HG02642 (cell line): ENCODE data around the gene HCN2.

Experiments
- ATAC-seq: cut with Tn5 transposase; IDR thresholded peaks from one replicate; pipeline ENCODE4 v1.9.1; 2021; ENCODE audit warnings: mild to moderate bottlenecking; ENCODE audit not compliant: unreplicated experiment, poor library complexity

Gene HCN2

GRCh38 chr19:633786-634639 lies 44.3 kb downstream of the HCN2 start:
- ATAC-seq: no peak

GRCh38 chr19:634975-635652 lies 45.4 kb downstream of the HCN2 start:
- no peak for ATAC-seq

- no peak for ATAC-seq
Measured at GRCh38 chr19:638906-639252, 49.2 kb downstream of the HCN2 start.

GRCh38 chr19:639253-640160 lies 49.8 kb downstream of the HCN2 start, which contains the start of gene FGF22:
FGF22 (plus strand) TSS chr19:639879; CDS start chr19:639926, 47 bp downstream.
- ATAC-seq: peak; percentile 65

- no peak for ATAC-seq
Measured at GRCh38 chr19:640161-640558, 50.5 kb downstream of the HCN2 start.

GRCh38 chr19:640606-641189 lies 51.0 kb downstream of the HCN2 start:
- no peak for ATAC-seq

GRCh38 chr19:641702-642101 lies 52.0 kb downstream of the HCN2 start:
- no peak for ATAC-seq

GRCh38 chr19:642767-643727 lies 53.4 kb downstream of the HCN2 start:
- no peak for ATAC-seq

GRCh38 chr19:643736-644135 lies 54.1 kb downstream of the HCN2 start:
- no peak for ATAC-seq

GRCh38 chr19:644363-644762 lies 54.7 kb downstream of the HCN2 start:
- ATAC-seq: no peak

- ATAC-seq: no peak
Measured at GRCh38 chr19:644789-645188, 55.1 kb downstream of the HCN2 start.

- no peak for ATAC-seq
Measured at GRCh38 chr19:645912-646778, 56.5 kb downstream of the HCN2 start.

GRCh38 chr19:646779-647565 lies 57.3 kb downstream of the HCN2 start:
- no peak for ATAC-seq

- ATAC-seq: no peak
Measured at GRCh38 chr19:647566-648284, 58.0 kb downstream of the HCN2 start.

GRCh38 chr19:648305-648704 lies 58.6 kb downstream of the HCN2 start:
- ATAC-seq: no peak

- ATAC-seq: no peak
Measured at GRCh38 chr19:648904-649801, 59.5 kb downstream of the HCN2 start.
